Measurements from ENCODE around the gene RTL5. TPM values are rescaled to one million over a fixed set of nuclear protein-coding genes. Genes with fewer than 3 reads are reported as not detected.

The RTL5 gene
- total RNA-seq, 1 experiment from 2014 or later = 2.5 TPM

GRCh38 chrX:72130156-72130761, 1.5 kb downstream of the RTL5 start:
- TF ChIP-seq TCF7L2 (IDR thresholded peaks at IDR 0.05; ENCODE audit: borderline replicate concordance, extremely low read depth, insufficient read depth, insufficient read length) (no peak), SP1 (IDR thresholded peaks at IDR 0.05; ENCODE audit: low read depth) (no peak), ZNF274 (IDR thresholded peaks at IDR 0.05; ENCODE audit: low read depth, low read length) (no peak), CTCF (IDR thresholded peaks at IDR 0.05 in 2 of 3, conservative IDR thresholded peaks at IDR 0.05 in 1 of 3; ENCODE audit: borderline replicate concordance in 1 of 3, insufficient read depth in 1 of 3, low read depth in 2 of 3, low read length in 2 of 3) (no peak), POLR2AphosphoS5 (IDR thresholded peaks at IDR 0.05; ENCODE audit: low read depth, low read length) (no peak), ZBTB33 (IDR thresholded peaks at IDR 0.05; ENCODE audit: extremely low read depth, insufficient replicate concordance, low read length) (no peak), ATF3 (IDR thresholded peaks at IDR 0.05) (no peak), FOSL1 (IDR thresholded peaks at IDR 0.05; ENCODE audit: low read depth) (no peak), JUND (IDR thresholded peaks at IDR 0.05) (no peak), CBX3 (IDR thresholded peaks at IDR 0.05; ENCODE audit: low read depth) (no peak), ELF1 (IDR thresholded peaks at IDR 0.05; ENCODE audit: borderline replicate concordance, low read depth) (no peak), SIN3A (IDR thresholded peaks at IDR 0.05; ENCODE audit: low read depth) (no peak), CEBPB (IDR thresholded peaks at IDR 0.05; ENCODE audit: low read depth) (no peak), ZFX (IDR thresholded peaks at IDR 0.05) (no peak), EGR1 (IDR thresholded peaks at IDR 0.05; ENCODE audit: low read depth) (no peak), SRF (IDR thresholded peaks at IDR 0.05; ENCODE audit: low read depth) (no peak), MAX (IDR thresholded peaks at IDR 0.05) (no peak)
- no peak for DNase-seq (ENCODE audit: low read depth, low spot score)
- Histone ChIP-seq H3K4me2 (ENCODE audit: low read length) (no peak overlapping the region), H4K20me1 (ENCODE audit: insufficient read depth) (no peaks in the 10 kb centered on the region), H3K27me3 (ENCODE audit: insufficient read depth, low read length) (no peaks in the 10 kb centered on the region), H3K4me1 (ENCODE audit: control insufficient read depth in 1 of 2, insufficient read depth in 2 of 2, low read length in 2 of 2) (peaks cover 4 to 18% of the 10 kb centered on the region in 2 experiments; a peak in 3 of 4 replicates), H3K9me3 (ENCODE audit: control insufficient read depth in 1 of 2, insufficient read depth in 1 of 2, low read depth in 1 of 2, low read length in 2 of 2) (no peaks in the 10 kb centered on the region), H3K36me3 (ENCODE audit: control insufficient read depth in 1 of 2, insufficient read depth in 2 of 2, low read length in 2 of 2) (no peaks in the 10 kb centered on the region), H3K4me3 (replicated peaks in 1 of 2; ENCODE audit: low read depth in 1 of 2, low read length in 2 of 2) (no peak overlapping the region), H3K27ac (ENCODE audit: low read depth, low read length) (no peak overlapping the region), H3K79me2 (ENCODE audit: insufficient read depth, low read length) (no peaks in the 10 kb centered on the region), H3K9me2 (ENCODE audit: insufficient read depth) (no peaks in the 10 kb centered on the region), H3K9ac (ENCODE audit: low read length) (no peak overlapping the region), H2AFZ (ENCODE audit: low read depth, low read length, poor library complexity, severe bottlenecking) (no peak overlapping the region)
- intact Hi-C loops (cut with micrococcal nuclease) = no loop called here
- BruUV-seq (replicated peaks) = no TSS peak
- ChIA-PET RAD21 (ENCODE audit: low non-redundant PET in 1 of 2, low total read pairs in 2 of 2, uncharacterized antibody in 2 of 2, unreplicated experiment in 2 of 2) (no interaction called here), CTCF (no interaction called here), POLR2A (no interaction called here)
- ATAC-seq = no peak

All from HCT116 (cell line).